ENCODE results near the gene ST6GAL1. TPM values are rescaled to one million over a fixed set of nuclear protein-coding genes. Genes with fewer than 3 reads are reported as not detected.

The ST6GAL1 gene
- total RNA-seq, 2 donors from 2014 or later: 41.9 to 53.3 TPM

- intact Hi-C loops (cut with DNase I): no loop called here
- DNase-seq (ENCODE audit: low spot score): no peak
Observed at GRCh38 chr3:187120326-187120725, 190.0 kb downstream of the ST6GAL1 start.

GRCh38 chr3:187122261-187122660, 191.9 kb downstream of the ST6GAL1 start:
- intact Hi-C loops (cut with DNase I): no loop called here
- no peak for DNase-seq (ENCODE audit: low spot score)

GRCh38 chr3:187125319-187126031, 195.1 kb downstream of the ST6GAL1 start:
- intact Hi-C loops (cut with DNase I): no loop called here
- DNase-seq (ENCODE audit: low spot score): no peak

Other genes with a start within 250 kb of the ST6GAL1 start
- gene KNG1, start 213.2 kb upstream of the ST6GAL1 start, total RNA-seq: under 1 TPM in 1 of 2 donors, not detected in 1; 0.14 TPM
- 100 to 1,000 TPM; 263 to 283 TPM for gene EIF4A2, start 146.9 kb upstream of the ST6GAL1 start, total RNA-seq
- 10 to 100 TPM; 10.9 to 12.4 TPM for gene RFC4, start 124.0 kb upstream of the ST6GAL1 start, total RNA-seq
- gene ADIPOQ, start 87.8 kb upstream of the ST6GAL1 start, total RNA-seq: 1 to 10 TPM; 1.5 to 1.9 TPM
- 1 to 10 TPM; 5.8 to 9.4 TPM for gene RPL39L, start 209.0 kb downstream of the ST6GAL1 start, total RNA-seq

Data from posterior vena cava (tissue), 2 donors.